Adrenal gland (tissue), 5 donors: Measurements from ENCODE around the gene AGTPBP1.

Experiments
- CTCF ChIP-seq, 6 experiments: fragments of 450-650 bp in 4 of 6; fragments of 200-600 bp in 2 of 6; sonication (generic) in 1 of 6; IDR thresholded peaks; 1 replicate in 5 of 6; 2 replicates in 1 of 6; pipeline versions ENCODE4 v1.5.1 to v1.8.0; 2016 to 2021; ENCODE audit warnings: antibody characterized with exemption in 6 of 6, mild to moderate bottlenecking in 2 of 6, moderate library complexity in 1 of 6
- POLR2A ChIP-seq, 2 donors: fragments of 450-650 bp; IDR thresholded peaks; one replicate each; pipeline ENCODE4 v1.6.1; 2017; ENCODE audit warnings: antibody characterized with exemption in 2 of 2, mild to moderate bottlenecking in 2 of 2, moderate library complexity in 1 of 2
- donor health status: DM: no; HTN: no; CAD: no.

- TF ChIP-seq POLR2A (IDR thresholded peaks at IDR 0.05), result no peak
- no peak for TF ChIP-seq CTCF (IDR thresholded peaks at IDR 0.05)
Measured at GRCh38 chr9:85516455-85516854, 225.3 kb downstream of the AGTPBP1 start.
